Naive thymus-derived CD8-positive, alpha-beta T cell (primary cell): ENCODE data around the gene GRIK4. TPM values are rescaled to one million over a fixed set of nuclear protein-coding genes. Genes with fewer than 3 reads are reported as not detected.

ENCODE experiments used
- ATAC-seq, 2 donors: fragments of 150-1000 bp; cut with Tn5 transposase in 1 of 2; sonication (Bioruptor Pico), chemical (Tn5 transposase) in 1 of 2; 1 replicate in 1 of 2; 2 replicates in 1 of 2; pipeline ENCODE4 v1.10.0; 2021; ENCODE audit warnings: mild to moderate bottlenecking in 2 of 2, moderate library complexity in 2 of 2
- POLR2A ChIA-PET: fragments of 350-600 bp; sonication (Branson Sonifier 250); formaldehyde crosslinking; loops from one replicate; lab custom pipeline; 2021; ENCODE audit warnings: antibody characterized with exemption; lab: Charles Lee
- DNase-seq, 10 donors: peaks; one replicate each; pipeline versions ENCODE4 v3.0.0 to v3.0.0-alpha.2; 2020 to 2022
- H3K27ac Mint-ChIP-seq, 10 donors: one replicate each; pipeline ENCODE4 v1.8.0; 2020 to 2022; ENCODE audit warnings: mild to moderate bottlenecking in 10 of 10, mixed read lengths in 10 of 10, moderate library complexity in 4 of 10, inconsistent platforms in 1 of 10
- H3K27me3 Mint-ChIP-seq, 5 donors: one replicate each; pipeline ENCODE4 v1.8.0; 2021 to 2022; ENCODE audit warnings: mixed read lengths in 5 of 5
- H3K36me3 Mint-ChIP-seq, 3 donors: one replicate each; pipeline ENCODE4 v1.8.0; 2020 to 2022; ENCODE audit warnings: mixed read lengths in 3 of 3, mild to moderate bottlenecking in 2 of 3, inconsistent platforms in 1 of 3
- H3K4me1 Mint-ChIP-seq, 4 donors: one replicate each; pipeline ENCODE4 v1.8.0; 2021 to 2022; ENCODE audit warnings: mixed read lengths in 4 of 4
- H3K4me3 Mint-ChIP-seq, 10 donors: one replicate each; pipeline ENCODE4 v1.8.0; 2020 to 2022; ENCODE audit warnings: mild to moderate bottlenecking in 10 of 10, mixed read lengths in 10 of 10, moderate library complexity in 6 of 10, inconsistent platforms in 1 of 10
- H3K9me3 Mint-ChIP-seq, 9 donors: one replicate each; pipeline ENCODE4 v1.8.0; 2020 to 2022; ENCODE audit warnings: mixed read lengths in 9 of 9, mild to moderate bottlenecking in 3 of 9, inconsistent platforms in 1 of 9, moderate library complexity in 1 of 9
- polyA plus RNA-seq, 3 donors: library from polyadenylated mRNA; unstranded; fragments of 300-500 nt; fragmentation: Illumina TruSeq; gene quantifications; one replicate each; pipeline ENCODE4 v1.2.3, GENCODE V29; 2021
- total RNA-seq, 8 experiments: library from RNA in 2 of 8; stranded (reverse) in 2 of 8; gene quantifications; one replicate each; pipeline ENCODE4 v1.2.3 and lab custom pipeline; 2021 to 2026

Gene GRIK4
- total and polyA plus RNA-seq, 5 experiments from 2014 or later: not detected

DNA sequence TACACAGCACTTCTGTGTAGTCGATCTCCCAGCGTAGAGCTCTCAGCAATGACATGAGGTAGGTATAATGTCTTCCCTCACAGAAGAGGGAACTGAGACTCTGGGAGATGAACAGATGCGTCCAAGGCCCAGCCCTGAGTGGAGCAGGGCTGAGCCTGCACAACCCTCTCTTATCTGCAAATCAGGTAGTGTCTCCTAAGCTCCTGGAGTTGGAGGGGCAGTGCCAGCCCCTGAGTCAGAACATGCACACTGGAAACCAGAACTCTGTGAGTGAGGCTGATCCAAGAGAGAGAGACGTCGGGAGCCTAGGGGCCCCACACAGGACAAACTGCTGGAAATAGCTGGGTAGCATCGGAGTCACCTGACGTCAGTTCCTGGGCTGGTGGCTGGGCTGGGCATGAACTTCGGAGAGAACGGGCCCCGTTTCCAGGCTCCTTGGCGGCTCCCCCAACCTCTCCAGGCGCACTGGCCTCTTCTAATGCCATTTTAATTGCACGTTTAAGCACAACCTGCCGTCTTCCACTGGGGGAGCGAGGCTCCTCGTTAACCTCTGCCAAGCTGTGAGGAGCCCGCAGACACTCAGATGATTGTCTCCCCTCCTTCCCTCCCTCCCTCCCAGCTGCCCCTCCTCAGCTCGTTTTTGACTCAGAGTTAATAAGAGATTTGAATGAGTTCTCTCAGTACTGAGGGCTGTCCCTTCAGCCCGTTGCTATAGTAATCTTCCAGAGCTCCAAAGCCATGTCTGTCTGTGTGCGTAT lies 321.1 kb downstream of the GRIK4 start:
- no peak overlapping the region for H3K4me3 Mint-ChIP-seq
- H3K9me3 Mint-ChIP-seq: no peaks in the 10 kb centered on the region
- H3K4me1 Mint-ChIP-seq: no peaks in the 10 kb centered on the region
- peaks cover 6 to 53% (median 22%) of the 10 kb centered on the region in 5 donors for H3K27me3 Mint-ChIP-seq
- DNase-seq: no peak
- POLR2A ChIA-PET: no interaction called here
- ATAC-seq: no peak
- H3K27ac Mint-ChIP-seq: no peak overlapping the region
- no peaks in the 10 kb centered on the region for H3K36me3 Mint-ChIP-seq

DNA sequence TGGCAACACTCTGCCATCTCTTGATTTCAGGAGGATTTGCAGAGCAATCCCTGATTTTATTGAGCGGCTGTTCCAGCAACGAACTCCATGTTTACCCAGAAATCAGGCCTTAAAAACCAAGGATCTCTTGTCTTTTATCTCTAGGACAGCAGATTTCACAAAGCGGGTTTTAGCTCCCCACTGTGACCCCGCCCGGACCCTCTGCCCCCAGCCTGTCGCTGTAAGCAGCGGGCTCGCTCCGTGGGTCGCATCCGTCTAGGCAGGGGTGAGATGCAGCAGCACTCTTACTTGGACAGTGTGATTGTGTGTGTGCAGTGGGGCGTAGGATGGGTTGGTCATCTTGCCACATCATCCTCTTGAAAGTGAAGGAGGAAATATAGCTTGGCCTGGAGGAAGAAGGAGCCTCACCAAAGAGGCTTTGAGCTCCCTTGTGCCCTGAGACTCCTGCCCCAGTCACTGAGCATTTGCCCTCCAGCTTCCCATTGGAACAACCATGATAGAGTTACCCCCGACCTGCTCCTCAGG lies 323.2 kb downstream of the GRIK4 start:
- DNase-seq (no peak), ATAC-seq (no peak)
- POLR2A ChIA-PET: no interaction called here
- no peak overlapping the region for H3K4me3 Mint-ChIP-seq
- no peak overlapping the region for H3K27ac Mint-ChIP-seq
- H3K9me3 Mint-ChIP-seq: no peaks in the 10 kb centered on the region
- peaks cover 2 to 39% (median 11%) of the 10 kb centered on the region in 5 donors for H3K27me3 Mint-ChIP-seq
- H3K4me1 Mint-ChIP-seq: peaks cover 0 to 1% (median 0%) of the 10 kb centered on the region in 4 donors
- no peaks in the 10 kb centered on the region for H3K36me3 Mint-ChIP-seq

DNA sequence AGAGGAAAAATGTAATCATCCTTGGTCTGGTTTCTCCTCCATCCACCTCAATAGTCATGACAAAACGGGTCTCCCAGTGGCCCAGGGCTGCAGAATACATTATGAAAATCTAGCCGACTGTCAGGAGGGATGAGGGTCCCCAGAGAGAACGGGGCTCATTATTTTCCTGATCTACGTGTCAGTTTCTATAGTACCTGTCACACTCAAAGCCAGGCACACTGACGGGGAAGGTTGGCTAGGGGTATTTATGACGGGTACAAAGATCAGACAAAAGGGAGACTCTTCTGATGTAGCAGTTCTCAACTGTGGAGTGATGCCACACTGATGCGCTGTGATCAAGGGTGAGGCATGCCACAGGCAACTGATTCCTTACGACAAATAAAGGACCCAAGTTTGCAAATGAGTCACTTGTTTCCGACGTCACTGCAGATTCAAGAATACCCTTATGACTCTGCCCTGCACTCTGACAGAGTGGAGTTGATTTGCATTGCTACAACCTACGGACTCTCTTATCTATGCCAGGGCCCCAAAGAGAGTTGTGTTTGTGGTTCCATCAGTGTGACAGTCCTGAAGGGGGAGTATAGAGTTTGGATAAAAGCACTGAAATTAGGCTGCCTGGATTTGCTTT lies 324.2 kb downstream of the GRIK4 start:
- Mint-ChIP-seq H3K27ac (peak overlapping the region in 1 of 10 donors; percentile 3), H3K36me3 (no peaks in the 10 kb centered on the region), H3K27me3 (peaks cover 5 to 40% (median 11%) of the 10 kb centered on the region in 5 donors), H3K9me3 (no peaks in the 10 kb centered on the region), H3K4me1 (peaks cover 0 to 5% (median 0%) of the 10 kb centered on the region in 4 donors), H3K4me3 (no peak overlapping the region)
- ATAC-seq (no peak), DNase-seq (no peak)
- POLR2A ChIA-PET: no interaction called here

DNA sequence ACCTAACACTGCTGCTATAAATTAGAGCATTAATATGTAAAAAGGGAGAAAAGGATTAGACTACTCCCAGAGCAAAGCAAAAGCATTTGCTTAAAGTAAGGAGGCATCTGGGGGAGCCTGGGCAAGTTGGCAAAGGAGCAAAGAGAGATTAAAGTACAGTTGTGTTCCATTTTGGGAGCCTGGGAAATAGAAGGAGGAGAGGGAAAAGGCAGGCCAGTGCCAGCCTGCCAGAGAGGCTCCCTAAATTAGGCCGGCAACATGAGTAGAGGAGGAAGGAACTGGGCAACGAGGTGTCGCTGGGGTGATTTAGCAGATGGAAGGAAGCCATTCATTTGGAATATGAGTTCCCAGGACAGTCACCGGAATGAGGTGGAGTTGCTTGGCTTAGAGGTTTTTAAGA lies 326.1 kb downstream of the GRIK4 start:
- POLR2A ChIA-PET: no interaction called here
- Mint-ChIP-seq H3K4me3 (no peak overlapping the region), H3K9me3 (no peaks in the 10 kb centered on the region), H3K27me3 (peaks cover 5 to 33% (median 10%) of the 10 kb centered on the region in 5 donors), H3K36me3 (no peaks in the 10 kb centered on the region), H3K4me1 (peaks cover 0 to 5% (median 0%) of the 10 kb centered on the region in 4 donors), H3K27ac (peak overlapping the region in 1 of 10 donors; percentile 3)
- no peak for ATAC-seq
- no peak for DNase-seq

DNA sequence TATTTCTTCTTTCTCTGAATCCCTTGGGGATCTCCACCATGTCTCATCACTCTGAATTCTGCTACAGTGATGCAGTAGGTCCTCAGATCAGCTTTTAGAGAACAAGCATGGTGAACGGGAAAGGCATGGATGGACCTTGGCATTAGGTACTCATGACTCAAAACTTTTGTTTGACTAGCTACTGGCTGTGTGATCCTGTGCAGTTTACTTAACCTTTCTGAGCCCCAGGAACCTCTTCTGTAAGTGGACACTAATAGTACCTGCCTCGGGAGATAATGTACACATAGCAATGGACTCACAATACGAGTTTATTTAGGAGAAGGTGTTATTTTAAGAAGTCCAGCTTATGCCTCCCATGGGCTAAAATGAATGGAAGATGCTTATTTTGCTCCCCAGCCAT lies 327.7 kb downstream of the GRIK4 start:
- POLR2A ChIA-PET: no interaction called here
- ATAC-seq (no peak), DNase-seq (no peak)
- no peak overlapping the region for H3K4me3 Mint-ChIP-seq
- no peak overlapping the region for H3K27ac Mint-ChIP-seq
- H3K27me3 Mint-ChIP-seq: peaks cover 5 to 33% (median 7%) of the 10 kb centered on the region in 5 donors
- H3K4me1 Mint-ChIP-seq: peaks cover 0 to 5% (median 0%) of the 10 kb centered on the region in 4 donors
- H3K36me3 Mint-ChIP-seq: no peaks in the 10 kb centered on the region
- H3K9me3 Mint-ChIP-seq: no peaks in the 10 kb centered on the region

DNA sequence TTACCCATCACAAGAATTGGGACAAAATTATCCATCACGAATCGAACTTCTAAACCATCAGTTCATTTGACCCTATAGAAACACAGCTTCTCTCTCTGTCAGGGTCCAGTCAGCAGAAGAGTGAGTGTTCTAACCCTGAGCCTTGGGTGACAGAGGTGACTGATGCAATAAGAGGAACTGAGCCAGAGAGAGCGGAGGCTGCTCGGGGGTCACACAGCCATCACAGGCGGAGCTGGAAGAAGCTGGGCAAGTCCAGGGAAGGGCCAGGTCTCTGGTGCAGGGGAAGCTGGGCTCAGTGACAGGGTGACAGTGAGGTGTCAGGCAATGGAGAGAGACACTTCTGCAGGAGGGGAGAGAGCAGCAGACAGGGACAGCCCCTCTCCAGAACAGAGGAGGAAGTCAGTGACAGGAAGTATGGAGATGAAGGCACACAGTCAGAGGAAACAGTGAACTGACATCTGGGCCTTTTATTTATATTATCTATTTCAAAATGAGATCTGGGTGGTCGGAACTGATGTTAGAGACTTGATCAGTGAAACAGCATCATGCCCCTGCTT lies 328.4 kb downstream of the GRIK4 start:
- H3K4me1 Mint-ChIP-seq: peaks cover 0 to 5% (median 0%) of the 10 kb centered on the region in 4 donors
- DNase-seq: no peak
- peaks cover 3 to 33% (median 7%) of the 10 kb centered on the region in 5 donors for H3K27me3 Mint-ChIP-seq
- H3K4me3 Mint-ChIP-seq: no peak overlapping the region
- H3K27ac Mint-ChIP-seq: peak overlapping the region in 1 of 10 donors; percentile 78
- POLR2A ChIA-PET: no interaction called here
- ATAC-seq: no peak
- no peaks in the 10 kb centered on the region for H3K36me3 Mint-ChIP-seq
- no peaks in the 10 kb centered on the region for H3K9me3 Mint-ChIP-seq

DNA sequence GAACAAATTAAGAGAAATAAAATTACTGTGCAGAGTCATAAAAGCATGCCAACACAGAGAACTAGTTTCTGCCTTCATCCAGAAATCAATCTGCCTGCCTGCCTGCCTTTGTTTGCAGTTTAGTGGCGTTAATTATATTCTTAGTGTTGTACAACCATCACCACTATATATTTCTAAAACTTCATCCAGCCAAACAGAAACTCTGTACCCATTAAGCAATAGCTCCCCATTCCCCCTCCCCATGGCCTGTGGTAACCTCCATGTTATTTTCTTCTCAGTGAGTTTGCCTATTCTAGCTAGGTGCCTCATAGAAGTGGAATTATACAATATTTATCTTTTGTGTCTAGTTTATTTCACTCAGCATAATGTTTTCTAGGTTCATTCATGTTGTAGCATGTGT lies 329.1 kb downstream of the GRIK4 start:
- no peaks in the 10 kb centered on the region for H3K9me3 Mint-ChIP-seq
- H3K27ac Mint-ChIP-seq: no peak overlapping the region
- DNase-seq (no peak), ATAC-seq (no peak)
- H3K4me1 Mint-ChIP-seq: peaks cover 0 to 5% (median 0%) of the 10 kb centered on the region in 4 donors
- H3K27me3 Mint-ChIP-seq: peaks cover 2 to 27% (median 7%) of the 10 kb centered on the region in 5 donors
- POLR2A ChIA-PET: no interaction called here
- H3K36me3 Mint-ChIP-seq: no peaks in the 10 kb centered on the region
- no peak overlapping the region for H3K4me3 Mint-ChIP-seq

DNA sequence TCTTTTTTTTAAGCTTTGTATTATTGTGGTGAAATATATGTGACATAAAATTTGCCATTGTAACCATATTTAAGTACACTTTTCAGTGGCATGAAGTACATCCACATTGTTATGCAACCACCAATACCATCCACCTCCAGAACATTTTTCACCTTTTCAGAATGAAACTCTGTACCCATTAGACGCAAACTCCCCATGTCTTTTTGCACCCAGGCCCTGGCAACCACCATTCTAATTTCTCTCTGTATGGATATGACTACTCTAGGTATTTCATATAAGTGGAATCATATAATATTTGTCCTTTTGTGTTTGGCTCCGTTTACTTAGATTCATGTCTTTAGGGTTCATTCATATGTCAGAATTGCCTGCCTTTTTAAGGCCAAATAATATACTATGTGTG lies 329.5 kb downstream of the GRIK4 start:
- Mint-ChIP-seq H3K9me3 (no peaks in the 10 kb centered on the region), H3K27me3 (peaks cover 2 to 24% (median 7%) of the 10 kb centered on the region in 5 donors), H3K36me3 (no peaks in the 10 kb centered on the region), H3K4me1 (peaks cover 0 to 5% (median 0%) of the 10 kb centered on the region in 4 donors), H3K27ac (no peak overlapping the region), H3K4me3 (no peak overlapping the region)
- DNase-seq: no peak
- ATAC-seq: no peak
- POLR2A ChIA-PET: no interaction called here

DNA sequence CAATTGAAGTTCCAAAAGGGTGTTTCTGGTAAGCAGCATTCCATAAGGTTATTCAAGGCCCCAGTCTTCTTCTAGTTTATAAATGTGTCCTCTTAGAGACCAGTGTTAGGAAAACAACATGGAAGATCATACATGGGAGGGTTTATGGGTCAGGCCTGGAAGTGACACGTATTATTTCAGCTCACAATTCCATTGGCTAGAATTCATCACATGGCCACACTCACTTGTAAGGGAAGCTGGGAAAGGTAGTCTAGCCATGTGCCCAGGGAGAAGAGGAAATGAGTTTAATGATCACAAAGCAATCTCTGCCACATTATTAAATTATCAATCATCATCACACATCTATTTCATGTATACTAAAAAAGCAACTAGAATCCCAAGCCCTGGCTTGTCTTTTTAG lies 330.6 kb downstream of the GRIK4 start:
- DNase-seq (no peak), ATAC-seq (no peak)
- POLR2A ChIA-PET: no interaction called here
- no peaks in the 10 kb centered on the region for H3K36me3 Mint-ChIP-seq
- H3K9me3 Mint-ChIP-seq: no peaks in the 10 kb centered on the region
- H3K4me1 Mint-ChIP-seq: peaks cover 0 to 5% (median 0%) of the 10 kb centered on the region in 4 donors
- peaks cover 4 to 18% (median 9%) of the 10 kb centered on the region in 5 donors for H3K27me3 Mint-ChIP-seq
- H3K4me3 Mint-ChIP-seq: no peak overlapping the region
- no peak overlapping the region for H3K27ac Mint-ChIP-seq

DNA sequence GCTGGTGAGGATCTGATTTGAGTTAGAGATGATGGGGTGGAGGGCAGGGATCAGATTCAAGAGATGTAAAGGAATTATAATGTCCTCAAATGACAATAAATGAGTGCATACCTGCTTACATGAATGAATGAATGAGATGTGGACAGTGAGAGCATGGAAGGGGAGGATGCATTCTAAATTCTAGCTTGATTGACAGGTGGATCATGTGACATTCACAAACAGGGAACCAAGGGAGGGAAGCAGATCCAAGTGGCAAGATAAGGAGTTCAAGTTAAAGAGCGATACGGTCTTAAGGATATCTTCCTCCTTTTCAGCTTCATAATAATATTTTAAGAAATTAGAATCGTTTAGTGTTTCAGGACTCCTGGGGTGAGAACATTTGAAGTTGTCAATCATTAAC lies 341.9 kb downstream of the GRIK4 start:
- peaks cover 0 to 6% (median 0%) of the 10 kb centered on the region in 4 donors for H3K4me1 Mint-ChIP-seq
- H3K9me3 Mint-ChIP-seq: no peaks in the 10 kb centered on the region
- POLR2A ChIA-PET: interaction anchor here (0.6 kb wide), 1 partner anchor 142 kb away, joined by 3 read pairs; no protein-coding TSS in a partner anchor
- H3K27me3 Mint-ChIP-seq: peaks cover 4 to 24% (median 13%) of the 10 kb centered on the region in 5 donors
- no peaks in the 10 kb centered on the region for H3K36me3 Mint-ChIP-seq
- H3K4me3 Mint-ChIP-seq: no peak overlapping the region
- no peak overlapping the region for H3K27ac Mint-ChIP-seq
- ATAC-seq (no peak), DNase-seq (no peak)

DNA sequence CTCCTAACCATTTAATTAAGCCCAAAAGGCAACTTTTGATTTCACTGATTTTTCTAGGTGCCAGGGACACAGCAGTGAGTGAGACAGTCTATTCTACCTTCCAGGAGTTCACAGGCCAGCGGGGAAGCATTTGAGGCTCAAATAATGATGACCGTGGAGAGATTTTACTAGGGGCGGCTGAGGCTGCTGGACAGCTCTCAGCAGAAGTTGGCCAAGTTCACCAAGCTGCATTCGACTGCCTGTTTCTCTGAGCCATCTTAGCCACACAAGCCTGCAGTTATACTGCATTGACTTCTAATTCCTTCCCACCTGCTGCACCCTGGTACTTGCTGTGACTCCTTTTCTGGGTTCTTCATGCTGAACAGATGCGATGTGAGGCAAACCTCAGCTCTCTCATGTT lies 343.4 kb downstream of the GRIK4 start:
- no peak for DNase-seq
- no peak overlapping the region for H3K27ac Mint-ChIP-seq
- peaks cover 0 to 24% (median 13%) of the 10 kb centered on the region in 5 donors for H3K27me3 Mint-ChIP-seq
- H3K9me3 Mint-ChIP-seq: no peaks in the 10 kb centered on the region
- no peaks in the 10 kb centered on the region for H3K4me1 Mint-ChIP-seq
- no peak for ATAC-seq
- POLR2A ChIA-PET: no interaction called here
- no peak overlapping the region for H3K4me3 Mint-ChIP-seq
- no peaks in the 10 kb centered on the region for H3K36me3 Mint-ChIP-seq

DNA sequence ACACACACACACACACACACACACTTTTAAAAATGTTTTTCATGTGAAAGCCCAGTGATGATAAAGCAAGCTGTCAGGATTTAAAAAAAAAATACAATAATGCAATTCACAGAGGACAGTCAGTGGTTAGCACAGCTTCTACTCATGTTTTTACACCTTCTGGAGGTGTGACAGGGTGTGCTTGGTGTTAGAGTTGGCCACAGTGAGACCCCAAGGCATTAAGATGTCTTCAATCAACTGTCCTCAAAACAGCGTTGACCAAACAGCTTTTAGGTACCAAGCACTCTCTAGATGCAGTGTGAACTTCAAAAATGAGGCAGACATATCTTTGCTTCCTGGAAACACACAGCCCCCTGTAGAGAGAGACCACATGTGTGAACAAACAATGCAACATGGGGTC lies 346.0 kb downstream of the GRIK4 start:
- ATAC-seq (no peak), DNase-seq (no peak)
- Mint-ChIP-seq H3K4me3 (no peak overlapping the region), H3K27me3 (peaks cover 0 to 15% (median 11%) of the 10 kb centered on the region in 5 donors), H3K27ac (no peak overlapping the region), H3K4me1 (no peaks in the 10 kb centered on the region), H3K9me3 (no peaks in the 10 kb centered on the region), H3K36me3 (no peaks in the 10 kb centered on the region)
- POLR2A ChIA-PET: no interaction called here

DNA sequence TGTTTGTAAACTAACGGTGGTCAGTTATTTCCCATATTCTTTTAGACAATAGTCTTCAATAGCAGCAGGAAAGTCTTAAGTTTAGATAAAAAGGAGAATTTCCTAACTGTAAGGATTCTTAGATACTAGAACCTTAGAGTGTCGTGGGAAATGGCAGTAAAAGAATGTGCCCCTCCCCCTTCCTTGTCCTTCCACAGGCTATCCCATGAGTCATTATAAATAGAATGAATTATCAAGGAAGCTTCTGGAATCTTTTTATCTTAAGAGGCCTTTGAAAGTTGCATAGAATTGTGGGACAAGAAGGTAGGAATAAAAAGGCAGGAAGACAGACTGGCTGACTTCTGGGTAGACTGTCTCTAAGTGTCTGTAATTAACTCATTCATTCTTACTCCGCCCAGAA lies 347.2 kb downstream of the GRIK4 start:
- POLR2A ChIA-PET: no interaction called here
- H3K4me1 Mint-ChIP-seq: no peaks in the 10 kb centered on the region

More for the DNA sequence above, 347.2 kb downstream of the GRIK4 start:
- Mint-ChIP-seq H3K9me3 (no peaks in the 10 kb centered on the region), H3K27me3 (peaks cover 2 to 17% (median 11%) of the 10 kb centered on the region in 5 donors), H3K36me3 (no peaks in the 10 kb centered on the region), H3K4me3 (no peak overlapping the region), H3K27ac (no peak overlapping the region)
- no peak for ATAC-seq
- no peak for DNase-seq
